Measurements from ENCODE around the gene TOX2.

Gene TOX2, protein sequence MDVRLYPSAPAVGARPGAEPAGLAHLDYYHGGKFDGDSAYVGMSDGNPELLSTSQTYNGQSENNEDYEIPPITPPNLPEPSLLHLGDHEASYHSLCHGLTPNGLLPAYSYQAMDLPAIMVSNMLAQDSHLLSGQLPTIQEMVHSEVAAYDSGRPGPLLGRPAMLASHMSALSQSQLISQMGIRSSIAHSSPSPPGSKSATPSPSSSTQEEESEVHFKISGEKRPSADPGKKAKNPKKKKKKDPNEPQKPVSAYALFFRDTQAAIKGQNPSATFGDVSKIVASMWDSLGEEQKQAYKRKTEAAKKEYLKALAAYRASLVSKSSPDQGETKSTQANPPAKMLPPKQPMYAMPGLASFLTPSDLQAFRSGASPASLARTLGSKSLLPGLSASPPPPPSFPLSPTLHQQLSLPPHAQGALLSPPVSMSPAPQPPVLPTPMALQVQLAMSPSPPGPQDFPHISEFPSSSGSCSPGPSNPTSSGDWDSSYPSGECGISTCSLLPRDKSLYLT

DNA sequence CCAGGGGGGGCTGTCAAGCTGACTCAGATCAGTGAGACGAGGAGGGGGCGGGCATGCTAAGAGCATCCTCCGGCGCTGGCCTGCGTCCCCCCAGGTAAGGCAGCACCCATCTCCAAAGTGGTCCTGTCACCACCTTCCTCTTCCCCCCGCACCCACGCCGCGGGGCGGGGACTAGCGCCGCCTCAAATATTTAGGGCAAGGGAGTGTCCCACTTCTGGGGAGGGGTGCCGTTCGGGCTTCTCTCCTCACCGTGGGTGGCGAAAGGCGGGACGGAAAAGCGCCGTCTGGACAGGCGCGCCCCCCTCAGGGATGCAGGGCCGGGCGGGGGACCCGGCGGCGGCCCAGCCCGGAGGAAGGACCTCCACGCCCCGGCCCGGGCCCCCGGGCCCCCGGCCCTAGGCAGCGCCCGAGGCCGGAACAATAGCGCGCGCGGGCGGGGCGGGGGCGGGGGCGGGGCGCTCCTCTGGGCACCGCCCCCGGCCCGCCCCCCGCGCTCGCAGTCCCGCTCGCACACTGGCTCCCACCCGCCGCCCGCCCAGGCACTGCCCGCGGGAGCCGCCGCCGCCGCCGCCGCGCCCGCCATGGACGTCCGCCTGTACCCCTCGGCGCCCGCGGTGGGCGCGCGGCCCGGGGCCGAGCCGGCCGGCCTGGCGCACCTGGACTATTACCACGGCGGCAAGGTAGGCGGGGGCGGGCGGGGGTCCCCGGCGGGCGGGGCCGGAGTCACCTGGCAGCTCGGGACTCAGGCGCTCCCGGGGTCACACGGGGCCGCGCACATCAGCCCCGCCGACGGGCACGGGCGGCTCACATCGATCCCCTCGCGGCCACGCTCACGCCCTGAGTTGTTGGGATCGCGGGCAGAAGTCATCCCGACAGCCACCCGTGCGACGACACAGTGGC is at the start of gene TOX2:
Gene TOX2, plus strand, starts transcription at position 542 of the 900 bp plus-strand sequence. Its CDS starts 40 bp downstream, at position 582.
- DNase-seq: peak; percentile 9

DNA sequence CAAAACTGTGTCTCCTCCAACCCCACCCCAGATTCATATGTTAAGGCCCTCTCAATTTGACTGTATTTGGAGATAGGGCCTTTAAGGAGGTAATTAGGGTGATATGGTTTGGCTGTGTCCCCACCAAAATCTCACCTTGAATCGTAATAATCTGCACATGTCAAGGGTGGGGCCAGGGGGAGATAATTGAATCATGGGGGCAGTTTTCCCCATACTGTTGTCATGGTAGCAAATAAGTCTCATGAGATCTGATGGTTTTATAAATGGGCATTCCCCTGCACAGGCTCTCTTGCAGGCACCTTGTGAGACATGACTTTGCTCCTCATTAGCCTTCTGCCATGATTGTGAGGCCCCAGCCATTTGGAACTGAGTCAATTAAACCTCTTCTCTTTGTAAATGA is 46.6 kb upstream of the TOX2 start:
- DNase-seq: no peak

DNA sequence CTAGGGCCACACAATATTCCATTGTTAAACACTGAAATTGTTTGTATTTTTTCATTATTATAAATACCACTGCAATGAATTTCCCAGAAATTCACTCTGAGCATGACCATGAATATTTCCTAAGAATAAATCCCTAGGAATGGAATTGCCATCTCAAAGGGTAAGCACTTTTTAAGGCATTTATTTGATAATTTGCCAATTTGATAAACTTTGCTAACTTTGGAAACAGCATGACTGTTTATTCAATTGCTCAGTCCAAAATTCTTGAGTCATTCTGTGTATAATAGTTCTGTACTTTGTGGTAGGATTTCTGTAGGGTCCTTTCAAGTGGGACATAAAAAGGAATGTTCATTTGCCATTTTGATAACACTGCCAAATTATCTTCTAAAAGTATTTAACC is 44.2 kb upstream of the TOX2 start:
- DNase-seq: no peak

DNA sequence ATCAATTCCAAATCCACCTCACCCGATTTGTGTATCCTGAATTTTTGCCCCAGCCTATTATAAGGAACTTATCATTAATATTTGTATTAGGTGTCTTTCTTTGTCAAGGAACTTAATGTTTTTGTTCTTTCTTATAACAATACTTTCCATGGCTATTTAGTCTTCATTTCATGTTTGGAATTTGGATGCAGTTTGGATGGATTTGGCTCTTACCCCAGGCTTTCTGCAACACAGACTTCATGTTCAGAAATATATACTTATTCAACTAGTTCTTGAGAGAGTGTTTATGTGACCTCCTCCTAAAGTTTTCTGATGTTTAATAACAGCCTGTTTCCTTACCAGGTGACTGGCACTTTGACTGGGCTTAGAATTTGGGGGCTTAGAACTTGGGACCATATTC is 35.9 kb upstream of the TOX2 start:
- no peak for DNase-seq

DNA sequence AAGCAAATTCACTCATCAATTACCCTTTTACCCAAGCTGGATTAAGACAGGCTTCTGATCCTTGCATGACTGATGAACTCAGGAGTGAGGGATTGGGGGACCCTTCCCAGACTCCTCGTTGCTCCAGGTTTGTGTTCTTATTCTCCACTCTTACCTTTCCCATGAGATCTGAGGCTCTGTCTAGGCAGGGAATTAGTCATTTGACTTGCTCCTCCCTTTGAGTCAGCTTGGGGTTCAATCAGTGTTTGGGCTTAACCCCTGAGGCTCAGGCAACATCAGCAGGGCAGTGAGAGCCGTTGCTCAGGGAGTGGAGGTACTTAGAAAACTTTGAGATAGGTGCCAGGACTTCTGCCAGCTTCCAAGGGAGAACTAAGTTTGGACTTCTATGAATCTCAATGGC is 20.7 kb upstream of the TOX2 start:
- no peak for DNase-seq

DNA sequence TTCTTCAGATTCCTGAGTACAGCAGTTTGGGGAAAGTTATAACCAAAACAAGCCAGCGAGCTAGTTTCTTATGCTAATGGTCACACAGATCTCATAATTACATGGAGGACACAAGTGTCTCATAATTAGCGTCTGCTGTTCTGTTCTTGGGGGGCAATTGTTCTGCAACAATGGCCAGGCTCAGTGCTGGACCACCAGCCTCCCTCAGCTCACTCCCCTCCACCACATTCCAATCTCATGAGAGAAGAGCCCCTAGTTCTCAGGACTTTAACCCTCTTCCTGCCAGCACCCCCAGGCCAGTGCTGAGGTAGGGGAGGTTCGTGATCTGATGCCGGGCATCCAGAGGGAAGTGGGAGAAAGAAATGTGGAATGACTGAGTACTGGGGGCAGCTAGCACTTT is 20.2 kb upstream of the TOX2 start:
- no peak for DNase-seq

DNA sequence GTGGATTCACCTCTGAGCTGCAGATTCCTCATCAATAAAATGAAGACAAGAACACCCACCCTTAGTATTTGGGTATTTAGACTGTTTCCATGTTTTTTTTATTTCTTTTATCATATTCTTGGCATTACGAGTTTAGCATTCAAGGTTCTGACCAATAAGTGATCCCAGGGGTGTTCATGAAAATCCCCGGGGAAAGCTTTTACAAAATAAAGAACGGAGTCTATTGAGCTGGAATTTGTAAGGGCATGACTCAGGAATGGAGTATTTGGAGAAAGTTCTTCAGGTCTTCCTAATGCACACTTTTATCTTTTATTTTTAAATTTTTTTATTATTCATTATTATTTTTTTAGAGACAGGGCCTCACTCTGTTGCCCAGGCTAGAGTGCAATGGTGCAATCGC is 19.4 kb upstream of the TOX2 start:
- no peak for DNase-seq

DNA sequence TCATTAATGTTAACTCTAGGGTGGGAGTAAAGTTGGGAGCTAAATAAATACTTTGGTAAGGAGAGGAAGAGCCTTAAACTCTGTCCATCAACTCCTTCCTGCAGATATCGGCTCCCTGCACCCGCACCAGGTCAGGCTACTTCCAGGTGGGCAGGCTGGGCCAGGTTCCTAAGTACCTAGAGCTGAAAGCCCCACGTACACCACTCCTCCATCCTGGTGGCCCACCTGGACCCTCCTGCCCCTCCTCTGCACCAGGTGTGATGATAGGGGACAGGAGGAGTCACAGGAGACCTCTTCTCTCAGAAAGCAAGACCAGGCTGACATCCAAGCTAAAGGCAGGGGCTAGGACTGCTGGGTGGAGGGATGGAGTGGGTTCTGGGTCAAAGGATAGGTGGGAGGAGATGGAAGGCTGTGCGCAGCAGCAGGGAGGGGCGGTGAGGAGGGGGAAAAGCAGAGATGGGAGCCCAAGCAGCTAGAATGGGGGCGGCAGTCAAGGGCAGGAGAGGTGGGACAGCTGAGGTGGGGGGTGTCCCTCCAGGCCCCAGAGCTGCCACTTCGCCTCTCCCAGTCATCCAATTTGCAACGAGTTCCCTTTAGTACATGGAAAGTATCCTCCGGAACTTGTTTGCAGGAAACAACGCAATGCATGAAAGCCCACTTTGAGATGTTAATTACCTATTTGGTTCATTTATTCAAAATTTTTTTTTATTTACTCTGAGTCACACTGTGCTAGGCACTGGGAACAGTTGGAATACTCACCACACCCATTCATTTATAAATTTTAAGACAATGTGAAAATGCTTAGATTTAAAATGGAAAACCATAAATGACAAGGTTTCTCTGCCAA is 15.2 kb upstream of the TOX2 start:
- DNase-seq: no peak

DNA sequence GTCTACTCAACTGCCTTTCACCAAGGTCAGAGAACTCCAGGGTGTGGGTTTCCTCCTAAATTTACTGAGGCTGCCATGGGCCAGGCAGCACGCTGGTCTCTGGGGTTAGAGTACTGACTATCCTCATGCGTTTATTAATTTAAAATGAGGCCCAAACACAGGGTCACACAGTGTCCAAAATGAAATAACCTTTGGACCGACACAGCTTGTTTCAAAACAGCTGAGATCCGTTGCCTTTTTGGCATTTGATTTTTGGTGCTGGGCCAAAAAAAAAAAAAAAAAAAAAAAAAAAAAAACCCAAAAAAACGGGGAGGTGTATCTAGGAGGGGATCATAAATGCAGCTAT is 14.6 kb upstream of the TOX2 start:
- no peak for DNase-seq

DNA sequence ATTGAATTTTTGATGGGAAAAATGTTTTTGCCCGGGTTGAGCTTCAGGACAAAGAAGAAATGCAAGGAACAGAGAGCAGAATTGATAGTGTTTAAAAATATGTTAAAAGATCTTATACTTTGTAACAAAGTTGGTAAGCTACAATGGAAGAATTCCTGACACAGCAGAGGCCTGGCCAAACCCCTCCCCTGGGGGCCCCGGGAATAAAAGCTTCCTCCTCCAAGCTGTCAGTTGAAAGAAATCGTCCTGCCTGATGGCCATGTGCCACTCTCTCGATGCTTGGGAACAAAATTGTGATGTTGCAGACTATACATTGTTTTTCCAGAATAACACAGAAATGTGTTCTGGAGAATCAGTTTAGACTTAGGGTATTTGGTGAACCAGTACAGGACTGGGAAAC is 14.2 kb upstream of the TOX2 start:
- DNase-seq: no peak

DNA sequence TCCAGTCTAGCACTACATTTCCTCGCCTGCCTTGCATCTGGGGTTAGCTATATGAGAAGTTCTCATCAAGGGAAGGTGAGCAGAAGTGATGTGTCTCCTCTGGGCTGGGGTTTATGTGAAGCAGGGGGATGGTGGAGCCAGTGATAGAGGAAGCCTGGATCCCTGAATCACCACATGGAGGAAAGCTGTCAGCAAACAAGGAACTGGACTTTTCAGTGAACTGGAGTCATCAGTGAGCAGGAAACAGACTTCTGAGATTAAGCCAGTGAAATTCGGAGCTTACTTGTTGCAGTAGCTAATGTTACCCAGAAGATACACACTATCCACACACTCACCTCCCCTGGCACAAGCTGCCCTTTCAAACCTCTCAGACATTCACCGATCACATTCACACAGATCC is 13.4 kb upstream of the TOX2 start:
- no peak for DNase-seq

DNA sequence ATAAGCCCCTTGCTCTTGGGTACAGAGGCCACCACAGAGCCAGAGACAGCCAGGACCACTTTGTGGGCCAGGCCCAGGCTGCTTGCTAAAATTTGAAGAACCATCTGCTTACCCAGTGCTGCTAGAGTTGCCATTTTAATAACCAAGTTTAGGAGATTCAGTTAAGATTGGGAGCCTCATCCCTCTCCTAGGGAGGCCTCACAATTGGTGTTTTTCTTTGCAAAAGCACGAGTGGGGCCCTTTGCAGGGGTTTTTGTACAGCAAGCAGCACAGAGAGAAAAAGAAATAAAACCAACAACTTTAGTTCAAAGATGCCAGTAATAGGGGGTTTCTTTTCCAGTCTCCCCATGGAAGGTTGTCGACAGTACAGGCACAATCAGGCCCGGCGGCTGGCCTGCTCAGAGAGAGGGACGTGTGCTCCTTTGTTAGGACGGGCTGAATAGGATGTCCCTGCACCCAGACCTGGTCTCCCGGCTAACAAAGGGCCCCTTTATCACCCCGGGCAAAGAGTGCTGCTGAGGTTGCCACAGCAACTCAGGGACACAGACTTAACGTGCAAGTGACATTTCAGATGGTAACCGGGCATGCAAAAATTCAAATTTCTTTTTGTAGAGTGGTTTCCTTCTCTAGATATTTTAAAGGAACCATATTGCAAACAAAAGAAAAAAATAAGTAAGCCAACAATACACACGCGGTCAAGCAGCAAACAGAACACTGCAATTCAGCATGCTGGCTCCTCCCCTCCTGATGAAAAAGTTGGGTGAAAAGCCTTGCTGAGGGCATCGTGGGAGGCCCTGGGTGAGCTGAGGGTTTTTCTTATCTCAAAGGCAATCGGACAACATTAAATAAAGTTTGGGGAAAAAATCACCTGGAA is 10.5 kb upstream of the TOX2 start:
- no peak for DNase-seq

DNA sequence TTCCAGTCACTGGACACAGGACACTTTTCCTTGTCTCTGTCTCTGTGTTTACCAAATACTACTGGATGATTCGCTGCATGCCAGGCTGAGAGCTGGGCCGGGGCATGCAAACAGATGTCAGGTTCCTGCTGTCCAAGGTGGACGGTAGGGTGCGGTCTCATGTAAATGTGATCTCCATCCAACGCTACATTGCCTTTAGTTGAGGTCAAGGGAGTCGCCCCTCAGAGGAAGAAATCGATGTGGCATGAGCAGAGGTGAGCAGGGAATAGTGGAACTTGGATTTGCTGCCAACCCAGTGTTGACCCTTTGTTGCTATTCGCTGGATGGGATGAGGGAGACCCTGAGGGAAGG is 9.8 kb upstream of the TOX2 start:
- DNase-seq: no peak

DNA sequence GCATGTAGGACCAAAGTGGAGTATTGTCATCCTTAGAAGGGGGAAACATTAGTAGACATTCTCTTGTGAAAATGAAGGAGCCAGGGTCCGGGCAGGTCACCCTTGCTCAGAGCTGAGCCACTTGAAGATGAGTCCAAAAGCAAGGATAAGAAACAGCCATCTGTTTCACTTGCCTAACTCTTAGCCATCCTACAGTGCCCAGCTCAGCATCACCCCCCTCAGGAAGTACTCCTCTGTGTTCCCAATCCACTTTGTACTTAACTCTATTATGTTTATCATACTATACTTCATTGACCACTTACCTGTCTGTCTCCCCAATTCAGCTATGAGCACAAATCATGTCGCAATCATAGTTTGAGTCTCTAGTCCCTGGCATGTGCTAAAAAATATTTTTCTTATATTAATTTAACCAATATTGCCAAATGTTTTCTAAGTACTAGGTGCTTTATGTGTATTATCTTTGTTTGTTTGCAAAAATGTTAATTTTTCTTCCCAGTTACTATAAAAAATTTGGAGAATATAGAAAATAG is 8.1 kb upstream of the TOX2 start:
- DNase-seq: no peak

DNA sequence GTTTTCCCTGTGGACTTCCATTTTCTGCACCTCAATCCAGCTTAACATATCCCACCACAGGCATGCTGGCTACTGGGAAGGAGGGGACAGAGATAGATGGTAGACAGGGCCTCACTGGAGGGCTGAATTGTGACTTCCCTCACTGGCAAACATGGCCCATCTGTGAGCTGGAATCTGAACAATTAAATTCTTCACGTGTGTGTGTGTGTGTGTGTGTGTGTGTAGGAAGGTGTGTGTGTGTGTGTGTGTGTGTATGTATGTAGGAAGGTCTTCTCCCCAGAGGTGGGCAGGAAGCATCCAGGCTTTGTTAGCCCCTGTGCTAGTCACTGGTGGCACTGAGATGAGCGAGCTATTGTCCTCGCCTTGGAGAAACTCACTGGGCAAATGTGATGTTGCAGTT is 5.4 kb upstream of the TOX2 start:
- no peak for DNase-seq

DNA sequence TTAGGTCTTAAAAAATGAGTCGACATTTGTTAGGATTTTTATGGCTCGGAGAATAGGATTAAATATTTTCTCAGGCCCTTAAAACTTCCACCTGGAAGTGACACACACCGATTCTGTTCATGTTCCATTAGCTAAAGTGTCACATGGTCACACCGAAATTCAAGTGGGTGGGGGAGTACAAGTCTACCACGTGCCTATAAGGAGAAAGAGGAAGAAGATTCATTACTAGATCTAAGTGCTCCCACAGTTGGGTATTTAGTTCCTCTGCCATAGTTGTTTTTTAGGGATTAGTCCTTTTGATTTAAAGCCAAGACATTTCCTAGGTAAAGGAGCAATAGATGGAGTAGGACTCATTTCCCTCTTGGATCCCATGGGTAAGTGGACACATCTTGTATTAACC is 4.9 kb upstream of the TOX2 start:
- DNase-seq: no peak

DNA sequence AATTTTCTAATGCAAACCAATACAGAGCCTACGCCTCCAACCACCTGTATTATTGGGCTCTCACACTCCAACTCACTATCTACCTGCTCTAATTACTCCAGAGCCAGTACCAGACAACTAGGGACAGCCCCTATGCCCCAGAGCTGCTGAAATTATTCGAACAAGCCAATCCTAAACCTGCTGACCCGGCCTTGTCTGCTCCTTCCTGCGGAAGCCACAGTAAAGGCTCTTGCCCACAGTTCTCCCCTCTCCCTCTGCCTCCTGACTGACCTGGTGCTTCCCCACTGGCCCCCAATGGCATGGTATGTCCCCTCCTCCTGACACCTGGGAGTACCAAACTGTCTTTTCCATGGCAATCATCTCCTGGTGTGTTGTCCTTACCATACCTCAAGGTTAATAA is 4.1 kb upstream of the TOX2 start:
- DNase-seq: no peak

DNA sequence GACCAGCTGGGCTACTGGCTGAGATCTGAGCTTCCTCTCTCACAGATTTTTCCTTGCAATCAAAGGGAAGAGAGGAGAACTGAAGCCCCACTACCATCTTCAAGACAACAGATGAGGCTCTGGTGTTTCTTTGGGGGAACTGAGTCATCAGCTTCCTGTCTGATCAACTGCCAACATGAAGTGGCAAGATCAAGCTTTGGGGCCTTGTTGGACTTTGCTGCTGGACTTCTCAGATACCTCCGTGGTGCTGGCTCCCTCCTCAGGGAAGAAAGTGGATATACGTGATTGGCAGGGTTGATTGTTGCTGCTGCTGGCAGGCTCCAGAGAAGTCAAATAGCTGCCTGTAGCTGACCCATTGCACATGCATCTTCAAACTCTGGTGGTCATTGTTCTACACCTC is 3.6 kb upstream of the TOX2 start:
- no peak for DNase-seq

DNA sequence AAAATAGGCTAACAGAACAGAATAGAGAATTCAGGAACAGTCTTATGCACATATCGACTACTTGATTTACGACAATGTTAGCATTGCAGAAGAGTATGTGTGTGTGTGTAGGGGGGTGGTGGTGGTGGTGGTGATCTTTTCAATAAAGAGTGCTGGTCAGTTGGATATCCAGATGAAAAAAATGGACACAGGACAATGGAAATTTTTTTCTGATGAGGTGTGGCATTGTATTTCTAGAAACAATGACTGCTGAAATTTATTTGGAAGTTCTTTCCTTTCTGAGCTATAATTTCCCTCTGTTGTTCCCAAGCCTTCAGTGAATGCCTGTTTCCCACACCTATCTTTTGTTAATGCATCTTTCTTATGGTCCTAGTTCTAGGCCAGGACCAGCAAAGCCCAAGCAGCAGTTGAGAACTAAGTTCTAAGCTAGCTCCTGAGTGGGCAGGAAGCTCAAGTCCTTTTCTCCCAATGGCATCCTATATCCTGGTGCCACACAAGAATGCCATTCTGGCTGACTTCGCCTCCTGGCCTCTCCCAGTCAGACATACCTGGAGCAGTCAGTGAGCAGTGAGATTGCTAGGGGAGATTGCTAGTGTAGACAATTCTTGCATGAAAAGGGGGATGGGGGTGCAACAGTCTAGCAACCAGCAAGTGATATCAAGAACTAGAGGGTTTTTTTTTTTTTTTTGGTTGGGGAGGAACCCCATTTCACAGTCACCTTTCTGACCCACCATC is 1.2 kb upstream of the TOX2 start:
- no peak for DNase-seq

DNA sequence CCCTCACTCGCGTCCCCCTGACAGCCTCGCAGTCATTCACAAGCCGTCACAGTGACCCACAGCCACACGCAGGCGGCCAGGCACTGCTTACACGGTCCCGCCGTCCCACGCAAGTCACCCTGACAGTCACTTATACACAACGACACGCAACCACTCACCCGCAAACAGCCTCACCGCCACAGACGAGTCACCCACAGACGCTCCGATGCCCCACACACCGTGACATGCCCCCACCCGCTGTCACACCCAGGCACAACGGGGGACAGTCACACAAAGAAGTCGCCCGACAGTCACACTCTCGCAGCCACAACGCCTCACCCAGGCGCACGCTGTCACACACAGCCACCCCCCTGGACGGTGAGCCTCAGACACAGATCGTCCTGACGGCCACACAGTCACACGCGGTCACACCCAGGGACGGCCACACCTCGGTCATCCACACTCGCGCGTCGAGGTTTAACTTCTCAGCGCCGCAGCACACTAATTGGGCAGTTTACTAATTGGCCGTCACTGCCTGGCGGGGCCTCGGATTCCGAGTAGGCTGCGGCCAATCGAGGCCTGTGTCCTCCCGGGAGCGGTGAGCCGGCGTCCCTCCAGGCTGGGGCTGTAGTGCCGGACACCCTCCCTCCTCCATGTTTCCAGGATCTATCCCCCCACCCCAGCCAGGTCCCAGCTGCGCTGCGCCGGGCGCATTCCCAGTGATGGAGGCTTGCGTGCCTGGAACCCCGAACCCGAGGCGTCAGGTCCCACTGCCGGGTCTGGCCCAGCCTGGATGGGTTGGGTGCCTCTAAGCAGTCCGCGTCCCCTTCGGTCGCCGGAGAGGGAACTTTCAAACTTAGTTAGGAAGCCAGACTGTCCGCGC is 790 bp downstream of the TOX2 start:
- peak; percentile 7 for DNase-seq
